SJSA1 (cell line): ENCODE data around the gene SLC9A4. TPM values are rescaled to one million over a fixed set of nuclear protein-coding genes. Genes with fewer than 3 reads are reported as not detected.

Source experiments
- DNase-seq, 2 experiments: peaks; one replicate each; pipeline ENCODE4 v3.0.0-alpha.2; 2015 to 2020; ENCODE audit warnings: low spot score in 2 of 2, low read depth in 1 of 2
- H3K27ac ChIP-seq: fragments of 250-450 bp; sonication (Bioruptor Pico); 2 replicates; pipeline ENCODE4 v1.5.1; 2020; ENCODE audit warnings: mild to moderate bottlenecking, moderate library complexity
- H3K27me3 ChIP-seq: fragments of 250-450 bp; sonication (Bioruptor Pico); replicated peaks from 2 replicates; pipeline ENCODE4 v1.5.1; 2020; ENCODE audit warnings: mild to moderate bottlenecking, moderate library complexity
- H3K36me3 ChIP-seq: fragments of 250-450 bp; sonication (Bioruptor Pico); 2 replicates; pipeline ENCODE4 v1.5.1; 2020; ENCODE audit warnings: mild to moderate bottlenecking
- H3K4me1 ChIP-seq: fragments of 250-450 bp; sonication (Bioruptor Pico); replicated peaks from 2 replicates; pipeline ENCODE4 v1.6.1; 2021; ENCODE audit warnings: mild to moderate bottlenecking
- H3K4me3 ChIP-seq: fragments of 250-450 bp; sonication (Bioruptor Pico); 2 replicates; pipeline ENCODE4 v1.5.1; 2020; ENCODE audit warnings: mild to moderate bottlenecking
- H3K9me3 ChIP-seq: fragments of 250-450 bp; sonication (Bioruptor Pico); replicated peaks from 2 replicates; pipeline ENCODE4 v1.5.1; 2020; ENCODE audit warnings: mild to moderate bottlenecking
- total RNA-seq: library from RNA; depleted of rRNA; stranded (reverse); fragments of >200 nt; shearing (Covaris generic); gene quantifications from 2 replicates; pipeline ENCODE4 v1.2.3, GENCODE V29; 2014

The SLC9A4 gene
- total RNA-seq, 1 experiment from 2014 or later, result not detected

DNA sequence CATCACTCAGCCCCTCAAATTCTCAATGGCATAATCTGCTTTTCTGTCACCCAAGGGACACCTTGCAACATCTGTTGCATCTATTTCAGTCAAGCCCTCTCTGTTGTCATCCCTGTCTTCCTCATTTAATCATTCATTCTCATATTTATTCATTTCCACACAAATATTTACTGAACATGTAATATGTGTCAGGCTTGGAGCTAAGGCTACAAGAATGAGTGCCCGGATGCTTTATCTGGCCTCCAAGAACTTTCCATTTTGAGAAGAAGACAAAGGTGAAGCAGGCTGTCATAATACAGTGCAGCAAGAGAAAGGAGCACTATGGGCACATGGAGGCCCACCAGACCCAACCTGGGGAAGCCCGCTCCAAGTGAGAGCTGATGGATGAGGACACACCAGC, 34.4 kb upstream of the SLC9A4 start:
- no peaks in the 10 kb centered on the region; the same call in 1 of the 2 replicates for H3K27me3 ChIP-seq
- H3K9me3 ChIP-seq, result no peaks in the 10 kb centered on the region
- H3K4me1 ChIP-seq, result no peaks in the 10 kb centered on the region
- no peak for DNase-seq
- H3K27ac ChIP-seq, result no peak overlapping the region
- no peaks in the 10 kb centered on the region for H3K36me3 ChIP-seq
- H3K4me3 ChIP-seq, result no peak overlapping the region

DNA sequence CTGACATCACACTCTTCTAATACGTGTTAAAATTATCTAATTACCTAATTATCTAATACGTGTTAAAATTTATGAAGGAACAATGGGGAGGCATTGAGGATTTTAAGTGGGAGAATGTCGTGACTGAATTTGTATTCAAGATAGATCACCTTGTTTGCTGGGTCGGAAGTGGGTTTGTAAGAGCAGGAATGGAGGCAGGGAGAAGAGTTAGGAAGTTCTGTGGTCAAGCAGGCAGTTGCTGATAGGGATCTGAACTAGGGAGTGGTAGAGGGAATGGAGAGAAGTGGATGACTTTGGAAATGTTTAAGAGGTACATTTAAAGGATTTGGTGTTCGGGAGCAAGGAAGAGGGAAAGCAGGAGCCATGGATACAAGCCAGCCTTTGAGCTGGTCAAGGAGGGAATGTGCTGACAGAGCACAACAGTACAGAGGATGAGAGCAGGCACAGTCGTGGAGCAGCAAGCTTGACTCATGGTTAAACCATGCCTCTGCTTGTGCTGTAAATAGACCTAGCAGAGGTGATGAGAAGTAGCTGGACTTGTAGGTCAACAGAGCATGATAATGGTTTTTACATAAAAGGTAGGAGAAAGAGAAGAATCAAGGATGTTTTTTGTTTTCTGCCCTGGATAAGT, 33.8 kb upstream of the SLC9A4 start:
- Histone ChIP-seq H3K4me1 (no peaks in the 10 kb centered on the region), H3K27me3 (no peaks in the 10 kb centered on the region; the same call in 1 of the 2 replicates), H3K36me3 (no peaks in the 10 kb centered on the region), H3K27ac (no peak overlapping the region), H3K4me3 (no peak overlapping the region), H3K9me3 (no peaks in the 10 kb centered on the region)
- peak; percentile 14 to 51 for DNase-seq

DNA sequence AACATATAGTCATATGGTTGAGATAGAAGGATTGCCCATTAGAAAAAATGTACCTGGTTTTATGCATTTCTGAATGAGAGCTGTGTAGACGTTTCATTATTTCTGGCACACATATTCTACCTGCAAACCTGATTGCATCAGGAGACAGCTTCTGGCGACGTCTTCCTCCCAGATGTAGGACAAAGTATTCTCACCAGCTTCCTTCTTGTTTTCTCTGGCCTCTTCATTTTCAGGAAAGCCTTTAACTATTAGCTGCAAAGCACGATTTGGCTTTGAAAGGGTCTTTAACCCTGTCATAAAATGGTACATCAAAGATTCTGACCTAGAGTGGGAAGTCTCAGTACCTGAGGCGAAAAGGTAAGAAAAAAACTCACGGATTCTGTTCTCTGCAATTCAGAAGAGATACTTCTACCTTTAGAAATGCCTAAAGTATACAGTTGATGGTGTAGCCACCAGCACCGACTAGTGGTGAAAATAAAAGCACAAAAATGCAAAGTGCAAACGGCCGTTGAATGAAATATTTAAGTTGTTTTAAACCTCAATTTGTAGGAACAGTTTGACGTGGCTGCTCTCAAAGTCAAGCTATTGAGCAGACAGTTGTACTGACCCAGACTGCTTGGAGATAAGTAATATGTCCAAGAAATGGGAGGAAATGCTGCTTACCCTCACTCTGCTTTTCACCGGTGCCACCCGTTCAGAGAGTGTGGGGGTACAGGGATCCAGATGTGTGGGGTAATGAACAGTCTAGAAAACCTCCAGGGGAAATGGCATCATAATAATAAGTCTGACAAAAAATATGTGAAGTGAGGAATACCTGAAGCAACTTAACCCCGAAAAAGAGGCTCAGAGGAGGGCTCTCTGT, 29.8 kb upstream of the SLC9A4 start:
- H3K27ac ChIP-seq, result no peak overlapping the region
- no peak overlapping the region for H3K4me3 ChIP-seq
- H3K9me3 ChIP-seq, result no peaks in the 10 kb centered on the region
- H3K27me3 ChIP-seq, result no peaks in the 10 kb centered on the region
- DNase-seq, result peak in 1 of 2 experiments; percentile 11
- no peaks in the 10 kb centered on the region for H3K36me3 ChIP-seq
- no peaks in the 10 kb centered on the region for H3K4me1 ChIP-seq

DNA sequence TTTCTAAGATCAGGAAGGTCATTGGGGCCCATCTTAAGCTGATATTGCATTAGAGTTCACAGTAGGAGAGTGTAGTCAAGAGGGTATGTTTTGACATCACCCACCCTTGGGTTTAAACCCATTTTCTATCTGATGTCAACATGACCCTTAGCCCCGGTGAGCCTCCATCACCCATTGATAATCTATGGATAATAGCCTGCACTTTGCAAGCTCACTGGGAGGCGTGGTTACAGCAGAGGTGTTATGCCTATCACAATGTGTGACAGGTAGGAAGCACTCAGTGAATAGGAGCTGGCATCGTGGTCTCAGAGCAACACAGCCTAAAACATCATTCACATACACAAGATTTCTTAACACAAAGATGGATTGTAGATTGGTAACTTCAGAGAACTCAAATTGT, 28.8 kb upstream of the SLC9A4 start:
- H3K27ac ChIP-seq, result no peak overlapping the region
- no peaks in the 10 kb centered on the region for H3K4me1 ChIP-seq
- no peaks in the 10 kb centered on the region for H3K27me3 ChIP-seq
- H3K36me3 ChIP-seq, result no peaks in the 10 kb centered on the region
- no peak overlapping the region for H3K4me3 ChIP-seq
- no peaks in the 10 kb centered on the region for H3K9me3 ChIP-seq
- no peak for DNase-seq

GRCh38 chr2:102446936-102447335, 26.1 kb upstream of the SLC9A4 start:
- Histone ChIP-seq H3K9me3 (no peaks in the 10 kb centered on the region), H3K36me3 (no peaks in the 10 kb centered on the region), H3K27ac (no peak overlapping the region), H3K4me3 (no peak overlapping the region), H3K4me1 (no peaks in the 10 kb centered on the region), H3K27me3 (peaks cover 3% of the 10 kb centered on the region; the same call in 1 of the 2 replicates)
- no peak for DNase-seq

DNA sequence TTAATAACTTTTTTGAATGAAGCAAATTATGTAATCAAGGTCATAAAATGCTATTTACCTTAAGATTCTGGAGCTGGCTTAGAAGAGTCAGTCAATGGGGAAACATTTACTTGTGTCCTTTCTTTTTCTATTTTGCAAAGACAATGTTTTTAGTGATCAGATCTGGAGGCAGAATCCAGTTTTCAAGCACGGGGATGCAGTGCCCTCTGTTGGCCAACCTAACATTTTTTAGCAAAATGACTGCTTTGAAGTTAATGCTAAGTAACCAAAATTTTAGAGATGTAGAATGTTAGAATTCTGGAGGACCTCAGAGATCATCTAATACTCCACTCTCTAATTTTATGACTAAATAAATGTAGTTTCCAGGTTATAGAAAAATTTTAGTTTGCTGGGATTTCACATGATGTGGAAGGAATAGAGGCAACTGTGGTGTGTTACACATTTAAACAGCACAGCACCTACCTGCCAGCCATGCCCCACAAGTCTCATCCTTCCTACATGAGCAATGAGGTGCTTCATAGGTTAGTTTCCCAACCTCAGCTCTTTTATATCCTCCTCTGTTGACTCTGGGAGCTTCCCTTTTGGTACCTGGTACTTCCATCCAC, 23.6 kb upstream of the SLC9A4 start:
- DNase-seq, result peak in 1 of 2 experiments; percentile 19
- no peaks in the 10 kb centered on the region for H3K9me3 ChIP-seq

DNA sequence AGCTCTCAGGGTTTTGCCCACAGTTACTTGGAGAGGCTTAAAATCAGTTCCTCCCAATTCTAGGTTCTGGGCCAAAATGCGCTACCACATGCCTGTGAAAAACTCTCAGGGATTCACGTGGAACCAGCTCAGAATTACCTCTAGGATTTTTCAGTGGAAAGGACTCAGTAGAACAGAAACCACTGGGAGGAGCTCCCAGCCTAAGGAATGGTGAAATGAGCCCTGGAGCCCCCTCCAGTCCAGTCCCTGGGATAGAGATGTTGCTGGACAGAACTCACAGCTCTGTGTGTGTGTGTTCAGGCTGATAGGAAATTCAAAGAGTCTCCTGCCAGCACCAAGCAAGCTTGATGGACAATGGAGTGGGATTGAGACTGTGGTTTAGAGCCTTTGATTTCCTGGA, 21.1 kb upstream of the SLC9A4 start:
- Histone ChIP-seq H3K36me3 (no peaks in the 10 kb centered on the region), H3K4me3 (no peak overlapping the region), H3K9me3 (no peaks in the 10 kb centered on the region), H3K27ac (no peak overlapping the region), H3K27me3 (peaks cover 9% of the 10 kb centered on the region), H3K4me1 (no peaks in the 10 kb centered on the region)
- DNase-seq, result no peak

More for the DNA sequence above, 23.6 kb upstream of the SLC9A4 start:
- Histone ChIP-seq H3K27ac (no peak overlapping the region), H3K4me3 (no peak overlapping the region), H3K36me3 (no peaks in the 10 kb centered on the region), H3K4me1 (no peaks in the 10 kb centered on the region), H3K27me3 (peaks cover 3% of the 10 kb centered on the region; the same call in 1 of the 2 replicates)

- Histone ChIP-seq H3K9me3 (no peaks in the 10 kb centered on the region), H3K4me1 (no peaks in the 10 kb centered on the region), H3K27ac (no peak overlapping the region), H3K4me3 (no peak overlapping the region), H3K36me3 (no peaks in the 10 kb centered on the region), H3K27me3 (peaks cover 9% of the 10 kb centered on the region)
- no peak for DNase-seq
These were observed 19.5 kb upstream of the SLC9A4 start for GRCh38 chr2:102453501-102453900.

GRCh38 chr2:102455061-102455670, 17.9 kb upstream of the SLC9A4 start:
- Histone ChIP-seq H3K9me3 (no peaks in the 10 kb centered on the region), H3K27ac (no peak overlapping the region), H3K36me3 (no peaks in the 10 kb centered on the region), H3K4me3 (no peak overlapping the region), H3K27me3 (peaks cover 9% of the 10 kb centered on the region), H3K4me1 (no peaks in the 10 kb centered on the region)
- no peak for DNase-seq

GRCh38 chr2:102460467-102460866, 12.6 kb upstream of the SLC9A4 start:
- H3K36me3 ChIP-seq, result no peaks in the 10 kb centered on the region
- H3K27me3 ChIP-seq, result peaks cover 5% of the 10 kb centered on the region; the same call in 1 of the 2 replicates
- no peak for DNase-seq
- no peak overlapping the region for H3K4me3 ChIP-seq
- H3K27ac ChIP-seq, result no peak overlapping the region
- H3K4me1 ChIP-seq, result no peaks in the 10 kb centered on the region
- no peaks in the 10 kb centered on the region for H3K9me3 ChIP-seq

- DNase-seq, result no peak
- no peaks in the 10 kb centered on the region for H3K4me1 ChIP-seq
- H3K27ac ChIP-seq, result no peak overlapping the region
- no peaks in the 10 kb centered on the region for H3K36me3 ChIP-seq
- no peaks in the 10 kb centered on the region for H3K9me3 ChIP-seq
- H3K4me3 ChIP-seq, result no peak overlapping the region
- H3K27me3 ChIP-seq, result no peaks in the 10 kb centered on the region
These were observed 11.8 kb upstream of the SLC9A4 start for GRCh38 chr2:102461188-102461587.

- H3K9me3 ChIP-seq, result no peaks in the 10 kb centered on the region
- H3K4me3 ChIP-seq, result no peak overlapping the region
- H3K4me1 ChIP-seq, result no peaks in the 10 kb centered on the region
- H3K36me3 ChIP-seq, result no peaks in the 10 kb centered on the region
- H3K27me3 ChIP-seq, result no peaks in the 10 kb centered on the region
- H3K27ac ChIP-seq, result no peak overlapping the region
- DNase-seq, result no peak
These were observed 9.9 kb upstream of the SLC9A4 start for GRCh38 chr2:102463160-102463559.

DNA sequence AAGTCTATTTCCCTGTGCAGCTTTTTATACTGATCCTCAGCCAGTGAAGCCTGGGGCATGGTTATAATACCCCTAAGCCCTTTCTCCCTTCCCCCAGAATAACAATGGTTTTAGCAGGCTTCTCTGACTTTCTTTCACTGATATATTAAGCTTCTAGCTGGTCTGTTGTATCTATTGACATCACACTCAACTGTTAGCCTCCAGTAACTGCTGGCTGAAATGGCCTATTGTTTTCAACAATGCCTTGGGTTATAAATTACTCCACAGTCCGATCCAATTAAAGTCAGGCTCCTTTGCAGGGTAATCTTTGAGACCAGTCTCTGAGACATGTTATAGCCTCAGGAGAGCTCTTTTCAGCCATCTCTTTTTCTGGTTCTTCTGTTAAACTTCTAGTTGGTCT, 2.9 kb upstream of the SLC9A4 start:
- Histone ChIP-seq H3K4me3 (no peak overlapping the region), H3K27ac (no peak overlapping the region), H3K36me3 (no peaks in the 10 kb centered on the region), H3K9me3 (no peaks in the 10 kb centered on the region), H3K27me3 (peaks cover 10% of the 10 kb centered on the region; the same call in 1 of the 2 replicates), H3K4me1 (no peaks in the 10 kb centered on the region; the same call in 1 of the 2 replicates)
- no peak for DNase-seq
